Vagina (tissue), 2 donors: ENCODE results near the gene FBLIM1.

ENCODE experiments used
- POLR2A ChIP-seq, 2 donors: fragments of 450-650 bp; IDR thresholded peaks; one replicate each; pipeline ENCODE4 v1.6.1; 2017; ENCODE audit warnings: antibody characterized with exemption in 2 of 2, mild to moderate bottlenecking in 2 of 2, moderate library complexity in 2 of 2
- TF ChIP-seq, protein P1 (sequence below), 3 experiments: fragments of 450-650 bp in 2 of 3; fragments of 200-600 bp in 1 of 3; sonication (generic) in 1 of 3; IDR thresholded peaks; one replicate each; pipeline ENCODE4 v1.5.1; 2017 to 2019; ENCODE audit warnings: antibody characterized with exemption in 3 of 3, mild to moderate bottlenecking in 2 of 3, moderate library complexity in 2 of 3

DNA sequence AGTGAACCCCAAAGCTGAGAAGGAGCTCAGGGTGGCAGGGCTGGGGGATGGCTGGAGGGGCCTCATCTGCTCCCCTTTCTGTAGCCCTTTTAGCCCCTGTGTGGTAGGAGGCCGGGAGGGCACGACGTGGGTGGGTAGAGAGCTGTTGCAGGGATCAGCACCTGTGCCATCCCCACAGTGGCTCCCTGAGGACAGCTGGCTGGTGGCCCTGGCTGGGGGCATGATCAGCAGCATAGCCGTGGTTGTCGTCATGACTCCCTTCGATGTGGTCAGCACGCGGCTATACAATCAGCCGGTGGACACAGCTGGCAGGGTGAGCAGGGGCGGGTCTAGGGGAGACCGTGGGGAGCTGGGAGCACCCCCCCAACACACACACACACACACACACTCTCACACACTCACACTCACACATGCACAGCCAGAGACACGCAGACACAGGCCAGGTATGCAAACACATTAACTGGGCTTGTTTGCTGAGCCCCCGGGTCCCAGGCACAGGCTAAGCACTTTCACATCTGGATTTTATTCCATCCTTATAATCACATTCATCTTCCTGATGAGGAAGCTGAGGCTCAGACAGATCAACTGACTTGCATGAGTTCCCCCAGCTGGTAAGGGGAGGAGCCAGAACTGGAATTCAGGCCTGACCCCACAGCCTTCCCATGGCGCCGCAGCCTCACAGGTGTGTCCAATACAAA lies 20.0 kb upstream of the FBLIM1 start:
- TF ChIP-seq, protein P1, sequence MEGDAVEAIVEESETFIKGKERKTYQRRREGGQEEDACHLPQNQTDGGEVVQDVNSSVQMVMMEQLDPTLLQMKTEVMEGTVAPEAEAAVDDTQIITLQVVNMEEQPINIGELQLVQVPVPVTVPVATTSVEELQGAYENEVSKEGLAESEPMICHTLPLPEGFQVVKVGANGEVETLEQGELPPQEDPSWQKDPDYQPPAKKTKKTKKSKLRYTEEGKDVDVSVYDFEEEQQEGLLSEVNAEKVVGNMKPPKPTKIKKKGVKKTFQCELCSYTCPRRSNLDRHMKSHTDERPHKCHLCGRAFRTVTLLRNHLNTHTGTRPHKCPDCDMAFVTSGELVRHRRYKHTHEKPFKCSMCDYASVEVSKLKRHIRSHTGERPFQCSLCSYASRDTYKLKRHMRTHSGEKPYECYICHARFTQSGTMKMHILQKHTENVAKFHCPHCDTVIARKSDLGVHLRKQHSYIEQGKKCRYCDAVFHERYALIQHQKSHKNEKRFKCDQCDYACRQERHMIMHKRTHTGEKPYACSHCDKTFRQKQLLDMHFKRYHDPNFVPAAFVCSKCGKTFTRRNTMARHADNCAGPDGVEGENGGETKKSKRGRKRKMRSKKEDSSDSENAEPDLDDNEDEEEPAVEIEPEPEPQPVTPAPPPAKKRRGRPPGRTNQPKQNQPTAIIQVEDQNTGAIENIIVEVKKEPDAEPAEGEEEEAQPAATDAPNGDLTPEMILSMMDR (IDR thresholded peaks at IDR 0.05), result no peak
- no peak for TF ChIP-seq POLR2A (IDR thresholded peaks at IDR 0.05)
